Gastrocnemius medialis (tissue), 4 donors: Measurements from ENCODE around the gene ATP2B1. TPM values are rescaled to one million over a fixed set of nuclear protein-coding genes. Genes with fewer than 3 reads are reported as not detected.

Experiments used
- ATAC-seq, 2 donors: fragments of 150-250 bp; one replicate each; pipeline ENCODE4 v1.9.1; 2016
- DNase-seq, 2 donors: peaks; one replicate each; pipeline ENCODE4 v3.0.0-alpha.2; 2019
- H3K27ac ChIP-seq, 4 donors: fragments of 200-600 bp; sonication (generic); 1 replicate in 1 of 4; 2 replicates in 3 of 4; pipeline ENCODE4 v1.5.1; 2016 to 2018; ENCODE audit warnings: mild to moderate bottlenecking in 2 of 4, moderate library complexity in 1 of 4
- H3K27me3 ChIP-seq, 3 donors: fragments of 200-600 bp; sonication (generic) in 2 of 3; 1 replicate in 1 of 3; 2 replicates in 2 of 3; pipeline versions ENCODE4 v1.5.1 to v1.6.0; 2016 to 2019; ENCODE audit warnings: mild to moderate bottlenecking in 1 of 3, moderate library complexity in 1 of 3
- H3K36me3 ChIP-seq, 2 donors: fragments of 200-600 bp; sonication (generic) in 1 of 2; one replicate each; pipeline ENCODE4 v1.5.1; 2017 to 2018
- H3K4me1 ChIP-seq, 2 donors: fragments of 200-600 bp; sonication (generic) in 1 of 2; one replicate each; pipeline ENCODE4 v1.5.1; 2016 to 2017; ENCODE audit warnings: mild to moderate bottlenecking in 2 of 2
- H3K4me3 ChIP-seq, 4 donors: fragments of 200-600 bp; sonication (generic) in 3 of 4; 1 replicate in 1 of 4; 2 replicates in 3 of 4; pipeline ENCODE4 v1.5.1; 2016 to 2019; ENCODE audit warnings: mild to moderate bottlenecking in 2 of 4
- H3K9me3 ChIP-seq, 3 donors: fragments of 200-600 bp; sonication (generic) in 2 of 3; 1 replicate in 1 of 3; 2 replicates in 2 of 3; pipeline ENCODE4 v1.5.1; 2016 to 2019
- CTCF ChIP-seq, 5 experiments: fragments of 450-650 bp in 3 of 5; fragments of 200-600 bp in 2 of 5; sonication (generic) in 2 of 5; IDR thresholded peaks in 4 of 5; conservative IDR thresholded peaks in 1 of 5; 1 replicate in 4 of 5; 2 replicates in 1 of 5; pipeline ENCODE4 v1.5.1; 2016 to 2019; ENCODE audit warnings: antibody characterized with exemption in 5 of 5, mild to moderate bottlenecking in 3 of 5, moderate library complexity in 3 of 5
- POLR2A ChIP-seq, 2 donors: fragments of 450-650 bp; IDR thresholded peaks; one replicate each; pipeline ENCODE4 v1.6.1; 2017; ENCODE audit warnings: antibody characterized with exemption in 2 of 2, mild to moderate bottlenecking in 2 of 2, moderate library complexity in 2 of 2
- in situ Hi-C, 4 donors: fragments of 200-750 bp; cut with MboI; loops; one replicate each; pipeline versions ENCODE4 v1.15.0 to v1.8.0; 2017; ENCODE audit warnings: low sequenced_read_pairs in 4 of 4
- intact Hi-C: fragments of 100-400 bp; cut with DNase I; formaldehyde crosslinking; loops from one replicate; pipeline ENCODE4 v1.15.1; 2023; ENCODE audit warnings: low total_unique reads
- total RNA-seq, 4 donors: library from RNA; depleted of rRNA; stranded (reverse); fragments of >200 nt; gene quantifications; one replicate each; pipeline versions ENCODE4 v1.1.0 to v1.2.3, GENCODE V29; 2016

Gene ATP2B1
- total RNA-seq, 4 donors from 2014 or later = 32.9 to 52.8 (median 47.1) TPM

GRCh38 chr12:89676930-89677329, 31.7 kb downstream of the ATP2B1 start:
- no peak for ATAC-seq

GRCh38 chr12:89674326-89674942, 34.2 kb downstream of the ATP2B1 start:
- peaks cover 29 to 46% of the 10 kb centered on the region in 2 donors for H3K4me1 ChIP-seq
- H3K36me3 ChIP-seq = no peaks in the 10 kb centered on the region
- intact Hi-C loops = no loop called here
- in situ Hi-C loops = no loop called here
- no peak overlapping the region for H3K4me3 ChIP-seq
- DNase-seq = no peak
- H3K27ac ChIP-seq = no peak overlapping the region
- H3K27me3 ChIP-seq = no peaks in the 10 kb centered on the region
- no peaks in the 10 kb centered on the region for H3K9me3 ChIP-seq
- TF ChIP-seq CTCF (IDR thresholded peaks at IDR 0.05 in 4 of 5, conservative IDR thresholded peaks at IDR 0.05 in 1 of 5) (no peak), POLR2A (IDR thresholded peaks at IDR 0.05) (no peak)
- no peak for ATAC-seq

More at GRCh38 chr12:89676930-89677329, 31.7 kb downstream of the ATP2B1 start:
- DNase-seq = no peak
- Histone ChIP-seq H3K36me3 (no peaks in the 10 kb centered on the region), H3K9me3 (no peaks in the 10 kb centered on the region), H3K27me3 (no peaks in the 10 kb centered on the region), H3K4me3 (no peak overlapping the region), H3K4me1 (peaks cover 9 to 28% of the 10 kb centered on the region in 2 donors), H3K27ac (no peak overlapping the region)
- intact Hi-C loops = no loop called here
- no peak for TF ChIP-seq POLR2A (IDR thresholded peaks at IDR 0.05)
- TF ChIP-seq CTCF (IDR thresholded peaks at IDR 0.05 in 4 of 5, conservative IDR thresholded peaks at IDR 0.05 in 1 of 5) = no peak
- in situ Hi-C loops = no loop called here

GRCh38 chr12:89673603-89674002, 35.0 kb downstream of the ATP2B1 start:
- intact Hi-C loops = no loop called here

GRCh38 chr12:89672589-89672979, 36.1 kb downstream of the ATP2B1 start:
- intact Hi-C loops = no loop called here
- in situ Hi-C loops = no loop called here

More at GRCh38 chr12:89673603-89674002, 35.0 kb downstream of the ATP2B1 start:
- H3K27ac ChIP-seq = no peak overlapping the region
- H3K36me3 ChIP-seq = no peaks in the 10 kb centered on the region
- no peaks in the 10 kb centered on the region for H3K27me3 ChIP-seq
- in situ Hi-C loops = no loop called here
- H3K4me3 ChIP-seq = no peak overlapping the region
- no peak for DNase-seq
- ATAC-seq = no peak
- H3K9me3 ChIP-seq = no peaks in the 10 kb centered on the region
- peaks cover 37 to 52% of the 10 kb centered on the region in 2 donors for H3K4me1 ChIP-seq
- TF ChIP-seq CTCF (IDR thresholded peaks at IDR 0.05 in 4 of 5, conservative IDR thresholded peaks at IDR 0.05 in 1 of 5) (no peak), POLR2A (IDR thresholded peaks at IDR 0.05) (no peak)

More at GRCh38 chr12:89672589-89672979, 36.1 kb downstream of the ATP2B1 start:
- peaks cover 37 to 55% of the 10 kb centered on the region in 2 donors for H3K4me1 ChIP-seq
- H3K9me3 ChIP-seq = no peaks in the 10 kb centered on the region
- H3K36me3 ChIP-seq = no peaks in the 10 kb centered on the region
- no peak for DNase-seq
- H3K27ac ChIP-seq = no peak overlapping the region
- TF ChIP-seq POLR2A (IDR thresholded peaks at IDR 0.05) = no peak
- no peak for TF ChIP-seq CTCF (IDR thresholded peaks at IDR 0.05 in 4 of 5, conservative IDR thresholded peaks at IDR 0.05 in 1 of 5)
- ATAC-seq = peak in 1 of 2 donors; percentile 55
- H3K4me3 ChIP-seq = no peak overlapping the region
- no peaks in the 10 kb centered on the region for H3K27me3 ChIP-seq
